ENCODE results near the gene NFATC2IP.

Gene NFATC2IP

GRCh38 chr16:28930652-28931051, 20.1 kb upstream of the NFATC2IP start:
- Histone ChIP-seq H3K9me3 (replicated peaks; ENCODE audit: insufficient read depth, low read length) (no peaks in the 10 kb centered on the region), H2AFZ (ENCODE audit: low read length) (no peak overlapping the region), H3K4me2 (ENCODE audit: low read depth, low read length) (no peak overlapping the region), H3K4me3 (ENCODE audit: low read length) (no peak overlapping the region), H3F3A (ENCODE audit: insufficient read depth, low read length) (peaks cover 2% of the 10 kb centered on the region; the same call in 1 of the 2 replicates), H3K36me3 (replicated peaks; ENCODE audit: insufficient read depth, low read length) (no peaks in the 10 kb centered on the region), H3K27ac (ENCODE audit: low read length) (no peak overlapping the region), H3K9me2 (replicated peaks; ENCODE audit: insufficient read depth, low read length) (no peaks in the 10 kb centered on the region), H3K79me2 (ENCODE audit: low read length) (no peaks in the 10 kb centered on the region), H3K4me1 (ENCODE audit: low read length) (no peaks in the 10 kb centered on the region), H3K27me3 (replicated peaks; ENCODE audit: insufficient read depth, low read length) (no peaks in the 10 kb centered on the region), H3K9ac (ENCODE audit: low read length) (no peak overlapping the region), H4K20me1 (ENCODE audit: insufficient read depth, low read length) (no peaks in the 10 kb centered on the region)
- DNase-seq: no peak
- TF ChIP-seq CTCF (IDR thresholded peaks at IDR 0.05; ENCODE audit: low read length): no peak

DNA sequence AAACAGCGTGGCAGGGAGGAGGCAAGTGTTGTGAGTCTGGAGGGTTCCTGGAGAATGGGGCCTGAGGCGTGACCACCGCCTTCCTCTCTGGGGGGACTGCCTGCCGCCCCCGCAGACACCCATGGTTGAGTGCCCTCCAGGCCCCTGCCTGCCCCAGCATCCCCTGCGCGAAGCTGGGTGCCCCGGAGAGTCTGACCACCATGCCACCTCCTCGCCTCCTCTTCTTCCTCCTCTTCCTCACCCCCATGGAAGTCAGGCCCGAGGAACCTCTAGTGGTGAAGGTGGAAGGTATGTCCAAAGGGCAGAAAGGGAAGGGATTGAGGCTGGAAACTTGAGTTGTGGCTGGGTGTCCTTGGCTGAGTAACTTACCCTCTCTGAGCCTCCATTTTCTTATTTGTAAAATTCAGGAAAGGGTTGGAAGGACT, 18.9 kb upstream of the NFATC2IP start, which contains the start of gene CD19:
CD19 (plus strand) TSS at position 171 of the 425 bp plus-strand sequence; CDS start at position 201, 30 bp downstream.
- no peak within 1 kb of the TSS for H3K9ac ChIP-seq (ENCODE audit: low read length)
- H3K4me1 ChIP-seq (ENCODE audit: low read length): no peaks in the 10 kb centered on the region

GRCh38 chr16:28932339-28933141, 18.2 kb upstream of the NFATC2IP start:
- H3K9me3 ChIP-seq (replicated peaks; ENCODE audit: insufficient read depth, low read length): no peaks in the 10 kb centered on the region
- H4K20me1 ChIP-seq (ENCODE audit: insufficient read depth, low read length): no peaks in the 10 kb centered on the region
- no peak overlapping the region for H3K4me2 ChIP-seq (ENCODE audit: low read depth, low read length)
- no peak overlapping the region for H3K27ac ChIP-seq (ENCODE audit: low read length)
- no peaks in the 10 kb centered on the region for H3K27me3 ChIP-seq (replicated peaks; ENCODE audit: insufficient read depth, low read length)
- no peaks in the 10 kb centered on the region for H3K79me2 ChIP-seq (ENCODE audit: low read length)
- DNase-seq: no peak
- H2AFZ ChIP-seq (ENCODE audit: low read length): no peak overlapping the region
- no peaks in the 10 kb centered on the region for H3K9me2 ChIP-seq (replicated peaks; ENCODE audit: insufficient read depth, low read length)
- no peaks in the 10 kb centered on the region for H3K4me1 ChIP-seq (ENCODE audit: low read length)
- no peaks in the 10 kb centered on the region for H3F3A ChIP-seq (ENCODE audit: insufficient read depth, low read length)
- H3K36me3 ChIP-seq (replicated peaks; ENCODE audit: insufficient read depth, low read length): no peaks in the 10 kb centered on the region
- no peak overlapping the region for H3K9ac ChIP-seq (ENCODE audit: low read length)
- TF ChIP-seq CTCF (IDR thresholded peaks at IDR 0.05; ENCODE audit: low read length) (no peak), EZH2 (optimal IDR thresholded peaks at IDR 0.05; ENCODE audit: low read depth, low read length) (no peak), EZH2phosphoT487 (IDR thresholded peaks at IDR 0.05; ENCODE audit: low read length) (no peak)
- no peak overlapping the region for H3K4me3 ChIP-seq (ENCODE audit: low read length)

More for the DNA sequence above, 18.9 kb upstream of the NFATC2IP start, which contains the start of gene CD19:
- no peaks in the 10 kb centered on the region for H3K36me3 ChIP-seq (replicated peaks; ENCODE audit: insufficient read depth, low read length)
- no peak for DNase-seq
- H3K4me3 ChIP-seq (ENCODE audit: low read length): no peak within 1 kb of the TSS
- H3K9me3 ChIP-seq (replicated peaks; ENCODE audit: insufficient read depth, low read length): no peaks in the 10 kb centered on the region
- no peak within 1 kb of the TSS for H3K4me2 ChIP-seq (ENCODE audit: low read depth, low read length)
- H4K20me1 ChIP-seq (ENCODE audit: insufficient read depth, low read length): no peaks in the 10 kb centered on the region
- H3F3A ChIP-seq (ENCODE audit: insufficient read depth, low read length): no peaks in the 10 kb centered on the region
- no peak within 1 kb of the TSS for H3K27ac ChIP-seq (ENCODE audit: low read length)
- no peaks in the 10 kb centered on the region for H3K9me2 ChIP-seq (replicated peaks; ENCODE audit: insufficient read depth, low read length)
- no peak for TF ChIP-seq CTCF (IDR thresholded peaks at IDR 0.05; ENCODE audit: low read length)
- no peak for TF ChIP-seq EZH2 (optimal IDR thresholded peaks at IDR 0.05; ENCODE audit: low read depth, low read length)
- no peak for TF ChIP-seq EZH2phosphoT487 (IDR thresholded peaks at IDR 0.05; ENCODE audit: low read length)
- no peaks in the 10 kb centered on the region for H3K27me3 ChIP-seq (replicated peaks; ENCODE audit: insufficient read depth, low read length)
- H2AFZ ChIP-seq (ENCODE audit: low read length): no peak within 1 kb of the TSS
- no peaks in the 10 kb centered on the region for H3K79me2 ChIP-seq (ENCODE audit: low read length)

All from MM.1S (cell line).